HCT116 (cell line): ENCODE results near the gene FBXO21. TPM values are rescaled to one million over a fixed set of nuclear protein-coding genes. Genes with fewer than 3 reads are reported as not detected.

Experiments
- ATAC-seq: fragments of 200-7000 bp; cut with Tn5 transposase; 2 replicates; pipeline ENCODE4 v1.9.1; 2020; ENCODE audit warnings: mild to moderate bottlenecking, moderate library complexity
- BruUV-seq: library from RNA; stranded (reverse); fragments of 400-500 nt; replicated peaks from 2 replicates; lab custom pipeline; 2021; lab: Mats Ljungman, UMichigan
- CTCF ChIA-PET: fragments of 300-600 bp; sonication (Branson Sonifier 250); formaldehyde crosslinking; loops from one replicate; lab custom pipeline; 2021; ENCODE audit warnings: antibody characterized with exemption; lab: Charles Lee
- POLR2A ChIA-PET: fragments of 300-600, 350-600 bp; sonication (Branson Sonifier 250); formaldehyde crosslinking; loops from one replicate; lab custom pipeline; 2021; ENCODE audit warnings: antibody characterized with exemption; lab: Charles Lee
- RAD21 ChIA-PET, 2 experiments: fragments of 300-600 bp; sonication (Branson Sonifier 250); formaldehyde crosslinking; loops; one replicate each; lab custom pipeline; 2023; ENCODE audit warnings: low total read pairs in 2 of 2; ENCODE audit not compliant: uncharacterized antibody in 2 of 2, unreplicated experiment in 2 of 2, low non-redundant PET in 1 of 2; lab: Charles Lee
- DNase-seq: peaks from one replicate; pipeline ENCODE4 v3.0.0-alpha.2; 2010; ENCODE audit warnings: low read depth, low spot score
- H2AFZ ChIP-seq: fragments of 200-600 bp; shearing (Covaris generic), sonication (generic); 2 replicates; pipeline ENCODE4 v1.6.1; 2017; ENCODE audit warnings: low read depth, mixed run types, mixed read lengths, antibody characterized with exemption, low read length; ENCODE audit not compliant: poor library complexity, severe bottlenecking
- H3K27ac ChIP-seq: 2 replicates; pipeline ENCODE4 v1.5.1; 2012; ENCODE audit warnings: low read depth, low read length
- H3K27me3 ChIP-seq: fragments of 200-600 bp; sonication (generic); 2 replicates; pipeline ENCODE4 v1.6.1; 2016; ENCODE audit warnings: mixed run types, low read length, mixed read lengths; ENCODE audit not compliant: insufficient read depth
- H3K36me3 ChIP-seq, 2 experiments: fragments of 200-500 bp in 1 of 2; fragments of 200-600 bp in 1 of 2; sonication (Bioruptor generic) in 1 of 2; sonication (generic) in 1 of 2; 2 replicates each; pipeline versions ENCODE4 v1.5.1 to v1.6.1; 2014 to 2016; ENCODE audit warnings: low read length in 2 of 2, inconsistent platforms in 1 of 2, mixed read lengths in 1 of 2, mixed run types in 1 of 2; ENCODE audit not compliant: insufficient read depth in 2 of 2, control insufficient read depth in 1 of 2
- H3K4me1 ChIP-seq, 2 experiments: fragments of 200-600 bp in 1 of 2; sonication (generic) in 1 of 2; 2 replicates each; pipeline versions ENCODE4 v1.5.1 to v1.6.1; 2012 to 2017; ENCODE audit warnings: low read length in 2 of 2, inconsistent platforms in 1 of 2, mild to moderate bottlenecking in 1 of 2, mixed read lengths in 1 of 2, mixed run types in 1 of 2, moderate library complexity in 1 of 2; ENCODE audit not compliant: insufficient read depth in 2 of 2, control insufficient read depth in 1 of 2
- H3K4me2 ChIP-seq: fragments of 200-600 bp; sonication (generic); 2 replicates; pipeline ENCODE4 v1.6.1; 2017; ENCODE audit warnings: mixed run types, low read length, mixed read lengths
- H3K4me3 ChIP-seq, 2 experiments: fragments of 200-600 bp in 1 of 2; sonication (generic) in 1 of 2; replicated peaks in 1 of 2; 2 replicates each; pipeline ENCODE4 v1.5.1; 2011 to 2016; ENCODE audit warnings: low read length in 2 of 2, control low read depth in 1 of 2, low read depth in 1 of 2, mild to moderate bottlenecking in 1 of 2, mixed read lengths in 1 of 2, mixed run types in 1 of 2
- H3K79me2 ChIP-seq: fragments of 200-600 bp; sonication (generic); 2 replicates; pipeline ENCODE4 v1.6.1; 2017; ENCODE audit warnings: mild to moderate bottlenecking, mixed run types, low read length, moderate library complexity, mixed read lengths; ENCODE audit not compliant: insufficient read depth
- H3K9ac ChIP-seq: fragments of 200-600 bp; sonication (generic); 2 replicates; pipeline ENCODE4 v1.6.1; 2016; ENCODE audit warnings: low read length, mixed read lengths
- H3K9me2 ChIP-seq: fragments of 200-600 bp; sonication (generic), shearing (Covaris generic); 2 replicates; pipeline ENCODE4 v1.6.1; 2017; ENCODE audit warnings: mixed run types, mild to moderate bottlenecking, moderate library complexity; ENCODE audit not compliant: insufficient read depth
- H3K9me3 ChIP-seq, 2 experiments: fragments of 200-500 bp in 1 of 2; fragments of 200-600 bp in 1 of 2; sonication (Bioruptor generic) in 1 of 2; sonication (generic) in 1 of 2; 2 replicates each; pipeline ENCODE4 v1.6.1; 2014 to 2017; ENCODE audit warnings: low read length in 2 of 2, mixed read lengths in 2 of 2, inconsistent platforms in 1 of 2, low read depth in 1 of 2, mild to moderate bottlenecking in 1 of 2, mixed run types in 1 of 2, moderate library complexity in 1 of 2; ENCODE audit not compliant: control insufficient read depth in 1 of 2, insufficient read depth in 1 of 2
- H4K20me1 ChIP-seq: fragments of 200-600 bp; sonication (generic), shearing (Covaris generic); 2 replicates; pipeline ENCODE4 v1.6.1; 2017; ENCODE audit warnings: mixed run types, mild to moderate bottlenecking, moderate library complexity; ENCODE audit not compliant: insufficient read depth
- CBX3 ChIP-seq: IDR thresholded peaks from 2 replicates; pipeline ENCODE4 v1.6.1; 2012; ENCODE audit warnings: low read depth
- CTCF ChIP-seq, 3 experiments: fragments of 200-600 bp in 1 of 3; sonication (generic) in 1 of 3; IDR thresholded peaks in 2 of 3; conservative IDR thresholded peaks in 1 of 3; 2 replicates each; pipeline ENCODE4 v1.5.1; 2012 to 2017; ENCODE audit warnings: low read depth in 2 of 3, low read length in 2 of 3, antibody characterized with exemption in 1 of 3, borderline replicate concordance in 1 of 3, control low read depth in 1 of 3, mild to moderate bottlenecking in 1 of 3, mixed read lengths in 1 of 3, mixed run types in 1 of 3, moderate library complexity in 1 of 3; ENCODE audit not compliant: insufficient read depth in 1 of 3
- EGR1 ChIP-seq: IDR thresholded peaks from 2 replicates; pipeline ENCODE4 v1.6.1; 2012; ENCODE audit warnings: low read depth
- ELF1 ChIP-seq: IDR thresholded peaks from 2 replicates; pipeline ENCODE4 v1.6.1; 2012; ENCODE audit warnings: low read depth, borderline replicate concordance
- EZH2 ChIP-seq: fragments of 200-600 bp; sonication (generic); IDR thresholded peaks from 2 replicates; pipeline ENCODE4 v1.6.1; 2017; ENCODE audit warnings: antibody characterized with exemption, mixed run types
- EZH2phosphoT487 ChIP-seq: fragments of 200-600 bp; IDR thresholded peaks from 2 replicates; pipeline ENCODE4 v1.6.1; 2018; ENCODE audit warnings: antibody characterized with exemption, borderline replicate concordance
- POLR2A ChIP-seq: IDR thresholded peaks from 2 replicates; pipeline ENCODE4 v1.7.0; 2011; ENCODE audit warnings: borderline replicate concordance; ENCODE audit not compliant: insufficient read depth, insufficient read length; ENCODE audit errors: extremely low read depth
- POLR2AphosphoS5 ChIP-seq: IDR thresholded peaks from 2 replicates; pipeline ENCODE4 v1.6.1; 2011; ENCODE audit warnings: mild to moderate bottlenecking, low read depth, low read length, moderate library complexity
- SIN3A ChIP-seq: IDR thresholded peaks from 2 replicates; pipeline ENCODE4 v1.6.1; 2012; ENCODE audit warnings: low read depth
- SP1 ChIP-seq: IDR thresholded peaks from 2 replicates; pipeline ENCODE4 v1.6.1; 2012; ENCODE audit warnings: low read depth
- TCF7L2 ChIP-seq: IDR thresholded peaks from 2 replicates; pipeline ENCODE4 v1.7.0; 2011; ENCODE audit warnings: borderline replicate concordance, inconsistent platforms; ENCODE audit not compliant: insufficient read depth, insufficient read length; ENCODE audit errors: extremely low read depth
- YY1 ChIP-seq: IDR thresholded peaks from 2 replicates; pipeline ENCODE4 v1.6.1; 2011; ENCODE audit warnings: low read length, low read depth, moderate library complexity, mild to moderate bottlenecking; ENCODE audit not compliant: insufficient replicate concordance; ENCODE audit errors: extremely low read depth
- ZBTB33 ChIP-seq: IDR thresholded peaks from 2 replicates; pipeline ENCODE4 v1.6.1; 2011; ENCODE audit warnings: mild to moderate bottlenecking, low read length, moderate library complexity; ENCODE audit not compliant: insufficient replicate concordance; ENCODE audit errors: extremely low read depth
- ZFX ChIP-seq: fragments of 450-650 bp; IDR thresholded peaks from 2 replicates; pipeline ENCODE4 v1.6.1; 2017
- ZNF274 ChIP-seq: fragments of 200-500 bp; sonication (Bioruptor generic); IDR thresholded peaks from 2 replicates; pipeline ENCODE4 v1.6.1; 2014; ENCODE audit warnings: mild to moderate bottlenecking, low read depth, low read length, inconsistent platforms
- intact Hi-C: fragments of 100-400 bp; cut with micrococcal nuclease; formaldehyde crosslinking; loops from 2 replicates; pipeline ENCODE4 v1.10.0; 2022
- total RNA-seq: library from RNA; stranded (reverse); gene quantifications from one replicate; pipeline ENCODE4 v1.2.1, GENCODE V29; 2021; ENCODE audit not compliant: unreplicated experiment
- TF ChIP-seq, protein P1 (sequence below): IDR thresholded peaks from 2 replicates; pipeline ENCODE4 v1.6.1; 2012

FBXO21 gene
- total RNA-seq, 1 experiment from 2014 or later = 45.5 TPM

DNA sequence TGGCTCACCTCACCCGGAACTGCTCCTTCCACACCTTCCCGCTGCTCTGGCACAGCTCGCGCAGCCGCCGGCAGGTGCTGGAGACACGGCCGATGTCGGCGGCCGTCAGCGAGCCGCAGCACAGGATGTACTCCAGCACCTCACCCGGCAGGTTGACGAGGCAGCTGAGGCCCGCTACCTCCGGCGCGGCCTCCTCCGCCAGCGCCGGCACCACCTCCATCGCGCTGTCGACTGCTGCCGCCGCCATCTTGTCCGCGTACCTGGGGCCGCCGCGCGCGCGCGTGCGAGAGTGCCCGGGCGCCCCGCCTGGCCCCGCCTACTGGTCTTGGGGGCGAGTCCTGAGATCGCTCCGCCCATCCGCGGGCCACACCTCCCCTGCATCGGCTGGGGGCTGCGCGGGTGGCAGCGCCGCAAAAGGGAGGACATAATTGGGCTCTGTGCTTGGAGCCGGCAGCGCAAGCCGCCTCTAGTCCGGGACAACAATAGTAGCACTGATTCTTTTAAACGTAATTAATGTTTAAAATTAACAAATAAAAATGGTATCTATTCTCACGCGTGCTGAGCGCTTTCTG is at the start of gene FBXO21 (continued):
- TF ChIP-seq TCF7L2 (no peak), ZFX (peak; percentile 91), ELF1 (no peak), ZNF274 (no peak), YY1 (peak; percentile 97)

DNA sequence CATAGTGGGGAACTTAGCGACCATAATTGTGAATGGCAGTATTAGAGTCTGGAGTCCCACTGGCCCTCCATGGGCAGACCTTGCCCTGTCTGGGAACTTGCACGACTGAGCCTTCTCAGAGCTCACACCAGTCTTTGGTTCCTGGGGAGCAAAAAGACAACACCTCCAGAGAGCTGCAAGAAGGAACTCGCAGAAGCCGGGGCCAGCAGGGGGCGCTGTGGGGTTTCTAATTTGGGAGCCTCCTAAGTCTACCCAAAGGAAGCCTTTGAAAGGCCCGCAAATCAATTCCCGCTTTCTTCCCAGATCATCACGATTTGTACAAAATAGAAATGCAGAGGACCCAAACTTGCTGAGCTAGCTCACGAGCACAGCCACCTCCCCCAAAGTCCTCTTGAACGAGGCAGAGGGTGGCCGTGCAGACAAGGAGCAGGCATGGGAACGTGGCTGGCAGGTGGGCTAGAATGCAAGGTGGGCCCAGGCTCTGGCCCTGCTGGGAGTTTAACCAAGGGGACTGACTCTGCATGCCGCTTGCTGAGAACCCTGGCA is 46.3 kb upstream of the FBXO21 start:
- intact Hi-C loops = loop anchor here (1.0 to 5.0 kb wide), 4 partner anchors 130 to 614 kb away; no protein-coding TSS in a partner anchor
- ChIA-PET RAD21 (interaction anchor here in 1 of 2 experiments (1.0 kb wide), 1 partner anchor 613 kb away, joined by 3 read pairs; no protein-coding TSS in a partner anchor), POLR2A (interaction anchor here (0.6 kb wide), 1 partner anchor 45 kb away, joined by 6 read pairs; no protein-coding TSS in a partner anchor)
- no peak for TF ChIP-seq POLR2A
- TF ChIP-seq SIN3A = no peak
- TF ChIP-seq ZBTB33 = no peak
- TF ChIP-seq CTCF (IDR thresholded peaks at IDR 0.05 in 2 of 3, conservative IDR thresholded peaks at IDR 0.05 in 1 of 3; ENCODE audit: borderline replicate concordance in 1 of 3, insufficient read depth in 1 of 3, low read depth in 2 of 3, low read length in 2 of 3) = peak; percentile 70 to 92 (median 85)
- TF ChIP-seq ZFX = no peak
- TF ChIP-seq ZNF274 = no peak
- TF ChIP-seq POLR2AphosphoS5 = no peak
- TF ChIP-seq CBX3 = no peak
- TF ChIP-seq EGR1 = no peak
- TF ChIP-seq SP1 = no peak
- TF ChIP-seq EZH2 = no peak
- peak; percentile 61 for TF ChIP-seq TCF7L2
- TF ChIP-seq EZH2phosphoT487 = no peak
- no peak for TF ChIP-seq YY1
- TF ChIP-seq, protein P1, sequence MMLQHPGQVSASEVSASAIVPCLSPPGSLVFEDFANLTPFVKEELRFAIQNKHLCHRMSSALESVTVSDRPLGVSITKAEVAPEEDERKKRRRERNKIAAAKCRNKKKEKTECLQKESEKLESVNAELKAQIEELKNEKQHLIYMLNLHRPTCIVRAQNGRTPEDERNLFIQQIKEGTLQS = no peak

More for the DNA sequence above, 46.3 kb upstream of the FBXO21 start:
- H3K27ac ChIP-seq = no peak overlapping the region
- CTCF ChIA-PET = interaction anchor here (0.7 to 2.6 kb wide), 11 partner anchors 9 to 620 kb away, joined by 3 to 14 read pairs (median 7); no protein-coding TSS in a partner anchor
- H3K36me3 ChIP-seq = no peaks in the 10 kb centered on the region
- BruUV-seq = no TSS peak
- ATAC-seq = peak; percentile 92
- no peak overlapping the region for H3K4me2 ChIP-seq
- H3K79me2 ChIP-seq = no peaks in the 10 kb centered on the region
- H3K9me2 ChIP-seq = no peaks in the 10 kb centered on the region
- 0 out of 2 replicates have a peak, but pooled peaks cover 6% of the 10 kb centered on the region for H3K27me3 ChIP-seq
- no peak overlapping the region for H3K4me3 ChIP-seq
- no peaks in the 10 kb centered on the region for H4K20me1 ChIP-seq
- no peaks in the 10 kb centered on the region for H3K4me1 ChIP-seq
- H3K9me3 ChIP-seq = no peaks in the 10 kb centered on the region
- H2AFZ ChIP-seq = no peak overlapping the region
- DNase-seq = peak; percentile 58
- no peak overlapping the region for H3K9ac ChIP-seq
